Measurements from ENCODE around the gene SCN1B.

DNA sequence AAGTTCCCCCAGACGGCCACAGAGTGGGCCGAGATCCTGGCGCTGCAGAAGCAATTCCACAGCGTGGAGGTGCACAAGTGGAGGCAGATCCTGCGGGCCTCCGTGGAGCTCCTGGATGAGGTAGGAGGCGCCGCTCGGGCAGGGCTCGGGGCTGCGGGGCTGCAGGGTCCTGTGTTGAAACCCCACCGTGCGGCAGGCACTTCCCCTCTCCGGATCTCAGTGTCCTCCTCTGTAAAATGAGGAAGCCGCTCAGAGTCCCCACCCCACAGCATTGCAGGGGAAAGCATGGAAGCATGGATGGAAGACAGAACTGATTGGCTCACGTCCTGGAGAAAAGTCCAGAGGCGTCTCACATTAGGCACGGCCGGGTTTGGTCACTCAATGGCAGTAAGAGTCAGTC lies 6.8 kb upstream of the SCN1B start:
- TF ChIP-seq CTCF (IDR thresholded peaks at IDR 0.05), result no peak
- TF ChIP-seq RCOR1 (IDR thresholded peaks at IDR 0.05; ENCODE audit: low read depth, low read length), result no peak
- TF ChIP-seq, protein P1, sequence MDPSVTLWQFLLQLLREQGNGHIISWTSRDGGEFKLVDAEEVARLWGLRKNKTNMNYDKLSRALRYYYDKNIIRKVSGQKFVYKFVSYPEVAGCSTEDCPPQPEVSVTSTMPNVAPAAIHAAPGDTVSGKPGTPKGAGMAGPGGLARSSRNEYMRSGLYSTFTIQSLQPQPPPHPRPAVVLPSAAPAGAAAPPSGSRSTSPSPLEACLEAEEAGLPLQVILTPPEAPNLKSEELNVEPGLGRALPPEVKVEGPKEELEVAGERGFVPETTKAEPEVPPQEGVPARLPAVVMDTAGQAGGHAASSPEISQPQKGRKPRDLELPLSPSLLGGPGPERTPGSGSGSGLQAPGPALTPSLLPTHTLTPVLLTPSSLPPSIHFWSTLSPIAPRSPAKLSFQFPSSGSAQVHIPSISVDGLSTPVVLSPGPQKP (IDR thresholded peaks at IDR 0.05; ENCODE audit: low read depth, low read length), result no peak
- no peak for TF ChIP-seq TFCP2L1 (CRISPR knock-in tag; IDR thresholded peaks at IDR 0.05)
- no peak for TF ChIP-seq POLR2A (IDR thresholded peaks at IDR 0.05; ENCODE audit: low read length)
- TF ChIP-seq, protein P2, sequence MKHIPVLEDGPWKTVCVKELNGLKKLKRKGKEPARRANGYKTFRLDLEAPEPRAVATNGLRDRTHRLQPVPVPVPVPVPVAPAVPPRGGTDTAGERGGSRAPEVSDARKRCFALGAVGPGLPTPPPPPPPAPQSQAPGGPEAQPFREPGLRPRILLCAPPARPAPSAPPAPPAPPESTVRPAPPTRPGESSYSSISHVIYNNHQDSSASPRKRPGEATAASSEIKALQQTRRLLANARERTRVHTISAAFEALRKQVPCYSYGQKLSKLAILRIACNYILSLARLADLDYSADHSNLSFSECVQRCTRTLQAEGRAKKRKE (CRISPR knock-in tag; IDR thresholded peaks at IDR 0.05; ENCODE audit: low read depth), result no peak
- TF ChIP-seq JUN (IDR thresholded peaks at IDR 0.05), result no peak
- no peak for TF ChIP-seq SREBF2 (IDR thresholded peaks at IDR 0.05)
- TF ChIP-seq CEBPB (IDR thresholded peaks at IDR 0.05), result no peak
- TF ChIP-seq MAZ (IDR thresholded peaks at IDR 0.05; ENCODE audit: borderline replicate concordance, low read depth, low read length), result no peak
- TF ChIP-seq RNF2 (IDR thresholded peaks at IDR 0.05; ENCODE audit: borderline replicate concordance, low read depth), result no peak
- TF ChIP-seq, protein P3, sequence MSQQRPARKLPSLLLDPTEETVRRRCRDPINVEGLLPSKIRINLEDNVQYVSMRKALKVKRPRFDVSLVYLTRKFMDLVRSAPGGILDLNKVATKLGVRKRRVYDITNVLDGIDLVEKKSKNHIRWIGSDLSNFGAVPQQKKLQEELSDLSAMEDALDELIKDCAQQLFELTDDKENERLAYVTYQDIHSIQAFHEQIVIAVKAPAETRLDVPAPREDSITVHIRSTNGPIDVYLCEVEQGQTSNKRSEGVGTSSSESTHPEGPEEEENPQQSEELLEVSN (IDR thresholded peaks at IDR 0.05; ENCODE audit: borderline replicate concordance, low read depth), result no peak
- no peak for TF ChIP-seq RAD21 (conservative IDR thresholded peaks at IDR 0.05 in 1 of 2, IDR thresholded peaks at IDR 0.05 in 1 of 2)
- TF ChIP-seq EP300 (IDR thresholded peaks at IDR 0.05), result no peak
